PC-3 (cell line): ENCODE measurements around the gene LGALS7.
"Not testable (repeated sequence)": the region's sequence is repeated elsewhere in the genome, so short reads cannot be mapped to it uniquely, and the experiment has no call there.

Source experiments
- CTCF ChIP-seq: fragments of 300-600 bp; sonication (generic); conservative IDR thresholded peaks from 2 replicates; pipeline ENCODE4 v1.5.1; 2017; ENCODE audit warnings: antibody characterized with exemption, low read depth, mild to moderate bottlenecking, low read length
- EZH2 ChIP-seq: fragments of 300-600 bp; sonication (generic); IDR thresholded peaks from one replicate; pipeline ENCODE4 v1.6.1; 2017; ENCODE audit warnings: antibody characterized with exemption, mild to moderate bottlenecking, low read length; ENCODE audit not compliant: unreplicated experiment
- EZH2phosphoT487 ChIP-seq: fragments of 300-600 bp; sonication (generic); IDR thresholded peaks from 2 replicates; pipeline ENCODE4 v1.6.1; 2018; ENCODE audit warnings: mild to moderate bottlenecking, antibody characterized with exemption, low read length, borderline replicate concordance

DNA sequence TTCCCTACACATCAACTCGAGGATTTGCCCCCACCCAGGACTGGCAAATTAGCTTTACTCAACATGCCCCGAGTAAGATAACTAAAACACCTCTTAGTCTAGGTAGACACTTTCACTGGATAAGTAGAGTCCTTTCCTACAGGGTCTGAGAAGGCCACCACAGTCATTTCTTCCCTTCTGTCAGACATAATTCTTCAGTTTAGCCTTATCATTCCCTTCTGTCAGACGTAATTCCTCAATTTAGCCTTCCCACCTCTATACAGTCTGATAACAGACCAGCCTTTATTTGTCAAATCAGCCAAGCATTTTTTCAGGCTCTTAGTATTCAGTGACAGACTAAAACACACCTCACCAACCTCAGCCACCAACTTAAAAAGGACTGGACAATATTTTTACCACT is 19.5 kb downstream of the LGALS7 start:
- TF ChIP-seq CTCF, EZH2, EZH2phosphoT487: not testable (repeated sequence)
